GM18526 (cell line): ENCODE data around the gene NUP37.

Source experiments
- POLR2A ChIP-seq: IDR thresholded peaks from 3 replicates; pipeline ENCODE4 v1.6.1; 2011; ENCODE audit not compliant: insufficient read length; ENCODE audit errors: extremely low read depth

The NUP37 gene, protein sequence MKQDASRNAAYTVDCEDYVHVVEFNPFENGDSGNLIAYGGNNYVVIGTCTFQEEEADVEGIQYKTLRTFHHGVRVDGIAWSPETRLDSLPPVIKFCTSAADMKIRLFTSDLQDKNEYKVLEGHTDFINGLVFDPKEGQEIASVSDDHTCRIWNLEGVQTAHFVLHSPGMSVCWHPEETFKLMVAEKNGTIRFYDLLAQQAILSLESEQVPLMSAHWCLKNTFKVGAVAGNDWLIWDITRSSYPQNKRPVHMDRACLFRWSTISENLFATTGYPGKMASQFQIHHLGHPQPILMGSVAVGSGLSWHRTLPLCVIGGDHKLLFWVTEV

DNA sequence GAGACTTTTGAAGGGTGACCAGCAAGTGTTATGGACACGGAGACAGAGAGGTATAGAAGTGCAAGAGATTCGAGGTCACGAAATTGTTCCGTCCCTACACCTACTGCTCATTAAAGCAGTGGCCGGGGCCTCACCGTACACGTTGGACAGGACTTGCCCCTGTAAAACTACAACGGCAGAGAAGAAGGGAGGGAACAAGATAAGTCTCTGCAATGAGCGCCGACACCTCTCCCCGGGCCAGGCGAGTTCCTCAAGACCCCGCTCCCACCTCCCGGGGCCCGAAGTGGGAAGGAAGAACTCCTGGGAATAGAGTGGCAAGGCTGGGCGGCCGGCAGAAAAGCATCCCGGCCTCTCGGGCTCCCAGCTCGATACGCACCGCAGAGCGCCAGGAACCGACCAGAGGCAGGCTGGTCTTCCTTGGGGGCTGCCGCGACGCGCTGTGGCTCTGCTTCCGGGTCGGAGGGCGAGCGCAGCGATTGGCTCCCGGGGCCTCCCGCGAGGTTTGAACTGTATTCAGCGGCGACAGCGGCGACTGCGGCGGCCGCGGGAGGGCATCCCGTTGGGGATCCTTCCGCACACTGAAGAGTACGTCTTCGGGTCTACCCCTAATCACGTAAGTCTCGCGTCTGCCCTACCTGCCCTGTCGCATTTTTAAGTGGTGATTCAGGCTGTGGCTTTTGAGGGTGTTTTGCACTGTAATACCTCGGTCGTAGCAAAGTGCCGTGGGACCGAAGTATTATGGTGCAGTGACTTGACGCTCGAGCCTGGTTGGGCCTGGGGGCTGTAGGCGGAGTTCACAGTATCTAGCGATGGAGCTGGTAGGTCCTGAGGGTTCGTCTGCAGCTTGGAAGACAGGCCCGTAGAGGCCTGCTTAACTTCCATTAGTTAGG lies at the start of gene NUP37, which contains the start of gene PARPBP:
TSS of gene NUP37 (minus strand) at position 441 of the 890 bp plus-strand sequence. CDS start 1,596 bp downstream, outside the sequence.
TSS of gene PARPBP (plus strand) at position 510 of the 890 bp plus-strand sequence. CDS start 3,706 bp downstream, outside the sequence.
- TF ChIP-seq POLR2A, result peak; percentile 92

DNA sequence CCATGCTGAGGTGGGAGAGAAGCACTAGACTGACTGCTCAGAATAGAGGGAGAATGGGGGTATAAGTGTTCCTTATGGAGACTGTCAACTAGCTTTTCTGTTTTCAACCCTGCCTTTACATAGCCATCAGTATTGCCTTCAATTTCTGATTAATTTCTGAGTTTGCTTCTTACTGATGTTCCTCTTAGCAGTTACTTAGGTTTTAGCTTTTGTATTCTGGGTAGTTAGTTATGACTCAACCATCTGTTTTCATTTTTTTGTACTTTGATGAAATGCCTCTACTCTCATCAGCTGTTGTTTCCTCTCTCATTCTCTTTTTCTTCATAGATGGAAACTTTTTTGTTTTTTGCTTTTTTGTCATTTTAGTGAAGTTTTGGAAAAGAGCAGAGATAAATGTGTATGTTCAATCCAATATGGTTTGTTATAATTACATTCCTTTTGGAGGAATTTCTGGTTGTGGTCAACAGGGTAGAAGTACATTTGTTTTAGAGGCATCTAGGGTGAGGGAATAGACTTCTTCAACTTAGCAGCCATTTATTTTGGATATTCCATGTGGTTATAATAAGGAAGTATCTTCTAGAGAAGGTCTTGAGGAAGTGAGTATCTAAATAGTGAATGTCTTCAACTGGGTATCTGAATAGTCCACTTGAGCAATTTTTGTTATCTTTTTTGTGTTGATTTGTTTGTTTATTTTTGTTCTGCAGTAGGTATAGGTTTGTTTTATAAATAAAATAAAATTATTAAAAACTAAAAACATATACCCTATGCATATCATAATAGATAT lies 48.1 kb upstream of the NUP37 start:
- TF ChIP-seq POLR2A, result no peak

DNA sequence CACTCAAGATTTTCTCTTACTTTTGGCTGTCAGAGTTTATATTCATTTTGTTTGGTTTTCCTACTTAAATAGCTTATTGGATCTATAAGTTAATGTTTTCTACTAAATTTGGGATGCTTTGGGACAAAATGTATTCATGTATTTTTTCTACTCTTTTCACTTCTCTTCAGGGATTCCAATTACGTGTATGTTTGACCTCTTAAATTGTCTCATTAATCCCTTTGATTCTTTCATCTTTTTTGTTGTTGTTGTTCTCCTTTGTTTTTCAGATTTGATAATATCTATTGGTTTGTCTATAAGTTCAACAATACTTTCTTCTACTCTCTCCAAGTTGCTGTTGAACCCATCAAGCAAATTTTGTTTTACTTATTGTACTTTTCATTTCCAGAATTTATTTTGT lies 43.5 kb upstream of the NUP37 start:
- no peak for TF ChIP-seq POLR2A

DNA sequence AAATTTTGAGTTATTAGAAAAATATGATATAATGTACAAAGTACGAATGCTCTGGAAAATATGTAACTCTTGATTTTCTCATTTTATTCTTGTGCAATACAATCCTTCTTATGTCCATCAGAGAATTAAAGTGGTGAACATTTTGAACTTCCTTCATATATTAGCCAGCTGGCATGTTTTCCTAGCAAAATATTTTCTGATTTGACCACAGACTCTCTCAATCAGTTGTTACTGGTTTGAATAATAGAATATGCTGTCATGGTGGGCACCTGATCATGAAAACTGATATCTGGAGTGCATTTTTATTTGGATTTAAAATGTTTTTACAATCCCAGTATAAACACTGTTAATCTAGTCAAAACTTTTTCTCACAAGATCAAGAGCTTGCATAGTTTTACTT lies 24.3 kb upstream of the NUP37 start:
- no peak for TF ChIP-seq POLR2A

DNA sequence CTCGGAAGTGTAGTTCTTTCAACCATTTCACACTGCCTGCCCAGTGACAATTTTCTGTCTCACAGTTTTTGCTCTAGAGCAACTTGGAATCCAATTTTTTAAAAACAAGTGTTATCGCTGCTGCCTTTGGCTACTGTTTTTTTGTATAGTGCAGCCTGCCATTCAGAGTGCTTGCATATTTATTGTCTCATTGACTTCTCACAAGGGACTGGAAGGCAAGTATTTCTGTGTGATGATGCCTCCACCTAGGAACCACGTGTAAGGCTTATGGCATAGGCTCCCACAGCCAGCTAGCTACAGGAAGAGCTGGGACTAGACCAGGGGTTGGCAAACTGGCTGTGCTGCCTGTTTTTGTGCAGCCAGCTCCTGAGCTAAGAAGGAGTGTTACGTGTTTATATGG lies 972 bp upstream of the NUP37 start:
- TF ChIP-seq POLR2A, result no peak

DNA sequence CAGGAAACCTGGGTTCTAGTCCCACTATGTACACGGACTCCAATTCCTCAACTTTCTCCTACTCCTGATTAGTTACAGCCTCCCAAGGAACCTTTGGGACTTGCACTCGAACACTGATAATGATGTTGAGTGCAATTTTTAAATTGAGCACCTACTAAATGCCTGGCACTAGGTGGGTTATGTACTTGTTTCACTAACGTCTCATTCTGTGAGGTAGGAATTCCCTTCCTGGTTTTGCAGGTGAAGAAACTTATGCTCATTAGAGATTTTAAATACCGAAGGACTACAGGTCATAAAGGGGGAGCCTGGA lies 605 bp upstream of the NUP37 start:
- no peak for TF ChIP-seq POLR2A

DNA sequence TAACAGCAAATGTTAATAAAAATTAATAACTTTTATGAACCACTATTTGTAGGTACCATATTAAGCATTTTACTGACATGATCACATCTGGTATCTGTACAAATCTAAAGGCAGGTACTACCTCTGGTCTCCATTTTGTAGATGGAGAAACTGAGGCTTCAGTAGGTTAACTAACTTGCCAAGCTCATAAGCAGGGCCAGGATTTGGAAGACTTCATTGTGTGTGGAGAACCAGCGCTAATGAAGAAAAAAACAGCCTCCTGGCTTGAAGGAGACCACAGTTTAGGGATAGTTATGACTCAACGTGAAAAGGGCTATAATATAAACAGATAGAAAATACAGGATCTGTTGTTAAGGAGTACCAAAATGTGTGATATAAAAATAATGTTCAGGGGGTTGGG lies 1.0 kb downstream of the NUP37 start:
- no peak for TF ChIP-seq POLR2A

DNA sequence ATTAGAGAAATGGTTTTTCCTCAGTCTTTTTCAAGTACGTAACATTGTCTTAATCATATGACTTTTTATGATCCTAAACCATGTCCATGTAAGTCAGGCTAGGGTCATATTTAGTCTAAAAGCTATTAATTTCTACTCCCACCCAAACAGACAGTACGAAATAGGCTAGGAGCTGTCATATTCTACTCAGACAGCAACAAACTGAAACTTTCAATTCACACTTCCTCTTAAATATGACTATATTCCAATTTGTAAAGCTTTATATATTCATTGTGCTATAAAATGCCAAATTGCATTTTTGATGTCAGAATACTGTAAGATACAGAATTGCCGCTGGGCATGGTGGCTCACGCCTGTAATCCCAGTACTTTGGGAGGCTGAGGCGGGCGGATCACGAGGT lies 3.5 kb downstream of the NUP37 start:
- no peak for TF ChIP-seq POLR2A

DNA sequence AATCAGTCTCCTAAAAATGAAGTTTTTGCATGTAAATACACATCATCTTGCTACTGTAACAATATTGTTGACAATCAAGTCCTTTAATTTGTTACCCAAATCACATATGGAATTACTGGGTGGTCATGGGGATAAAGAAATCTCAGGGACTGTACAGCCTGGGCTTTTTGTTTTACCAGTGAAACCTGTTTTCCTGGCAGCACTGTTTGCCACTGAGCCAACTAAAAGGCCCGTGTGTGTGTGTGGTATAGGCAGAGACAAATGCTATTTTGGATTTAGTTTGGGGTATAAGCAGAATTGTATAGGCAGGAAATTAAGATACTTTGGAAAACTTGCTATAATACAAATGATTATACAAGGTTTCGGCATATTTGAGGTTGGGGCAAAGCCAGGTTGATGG lies 5.7 kb downstream of the NUP37 start:
- TF ChIP-seq POLR2A, result no peak

DNA sequence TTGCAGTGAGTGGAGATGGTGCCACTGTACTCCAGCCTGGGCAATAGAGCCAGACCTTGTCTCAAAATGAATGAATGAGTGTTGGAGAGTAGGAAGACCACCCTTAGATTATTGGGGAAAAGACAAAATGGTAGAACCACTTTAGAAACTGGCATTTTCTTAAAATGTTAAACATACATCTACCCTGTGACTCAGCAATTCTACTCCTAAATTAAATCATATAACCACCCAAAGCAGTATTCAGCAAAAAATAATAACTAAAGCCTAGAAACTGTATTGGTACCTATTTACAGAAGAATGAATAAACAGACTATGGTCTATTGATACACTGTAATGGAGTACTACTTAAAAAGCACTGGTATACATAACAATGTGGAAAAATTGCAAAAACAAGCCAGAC lies 9.1 kb downstream of the NUP37 start:
- no peak for TF ChIP-seq POLR2A

DNA sequence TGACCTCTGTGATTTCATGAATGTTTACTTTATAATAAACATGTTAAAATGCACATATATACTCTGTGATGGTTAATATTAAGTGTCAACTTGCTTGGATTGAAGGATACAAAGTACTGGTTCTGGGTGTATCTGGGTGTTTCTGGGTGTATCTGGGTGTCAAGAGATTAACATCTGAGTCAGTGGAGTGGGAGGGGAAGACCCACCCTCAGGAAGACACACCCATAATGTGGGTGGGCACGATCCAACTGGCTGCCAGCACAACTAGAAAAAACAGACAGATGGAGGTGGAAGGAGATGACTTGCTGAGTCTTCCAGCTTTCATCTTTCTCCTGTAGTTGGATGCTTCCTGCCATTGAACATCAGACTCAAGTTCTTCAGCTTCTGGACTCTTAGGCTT lies 11.9 kb downstream of the NUP37 start:
- TF ChIP-seq POLR2A, result no peak

DNA sequence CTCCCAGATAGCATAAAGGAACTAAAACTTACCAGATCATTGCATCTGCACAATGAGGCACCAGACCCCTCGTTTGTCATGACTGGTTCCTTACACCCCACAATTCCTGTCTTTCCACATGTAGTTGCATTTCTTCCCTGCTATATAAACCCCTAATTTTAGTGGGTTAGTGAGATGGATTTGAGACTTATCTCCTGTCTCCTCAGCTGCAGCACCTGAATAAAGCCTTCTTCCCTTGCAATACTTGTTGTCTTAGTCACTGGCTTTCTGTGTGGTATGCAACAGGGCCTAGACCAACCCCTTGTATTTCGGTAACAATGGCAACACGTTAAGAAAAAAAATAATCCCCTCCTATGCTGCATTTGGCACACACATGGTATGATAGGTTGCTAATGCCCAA lies 13.0 kb downstream of the NUP37 start:
- TF ChIP-seq POLR2A, result no peak

DNA sequence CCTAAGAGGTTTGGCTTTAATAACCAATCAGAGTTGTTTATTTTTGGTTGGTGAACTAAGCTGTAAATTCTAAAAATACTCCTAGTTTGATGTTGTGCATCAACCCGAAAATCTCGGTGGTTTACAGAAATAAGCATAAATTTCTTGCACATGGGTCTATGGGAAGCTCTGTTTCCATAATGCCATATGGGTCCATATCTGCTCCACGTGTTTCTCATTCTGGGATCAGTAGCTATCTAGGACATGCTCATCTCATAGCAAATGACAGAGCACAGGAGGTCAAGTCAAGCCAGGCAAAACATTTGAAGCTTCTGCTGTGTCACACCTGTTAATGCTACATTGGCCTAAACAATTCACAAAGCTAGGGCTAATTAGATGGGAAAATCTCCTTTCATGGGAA lies 23.1 kb downstream of the NUP37 start:
- no peak for TF ChIP-seq POLR2A

DNA sequence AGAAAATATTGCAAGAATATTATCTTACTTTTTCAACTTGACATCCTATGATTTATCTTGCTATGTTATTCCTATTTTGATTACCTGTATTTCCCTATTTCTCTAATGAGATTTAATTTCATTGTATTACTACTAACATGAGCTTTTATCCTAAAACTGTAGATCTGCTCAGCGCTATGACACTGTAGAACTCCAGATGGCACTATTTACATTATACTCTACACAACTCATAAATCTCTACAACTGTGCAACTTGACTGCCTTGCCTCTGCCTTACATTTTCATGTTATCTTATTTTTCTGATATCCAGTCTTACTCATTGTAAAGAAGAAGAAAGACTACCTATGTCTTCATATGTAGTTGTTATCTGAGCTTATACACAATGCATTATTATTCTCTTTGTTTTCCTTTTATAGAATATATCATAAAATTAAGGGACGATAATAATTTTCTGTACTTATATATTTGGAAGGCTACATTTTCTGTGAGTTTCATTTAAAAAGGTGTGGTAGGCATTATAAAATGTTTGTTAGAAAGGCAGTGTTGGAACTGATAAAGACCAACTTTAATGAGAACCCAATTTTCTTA lies 24.1 kb downstream of the NUP37 start:
- no peak for TF ChIP-seq POLR2A

DNA sequence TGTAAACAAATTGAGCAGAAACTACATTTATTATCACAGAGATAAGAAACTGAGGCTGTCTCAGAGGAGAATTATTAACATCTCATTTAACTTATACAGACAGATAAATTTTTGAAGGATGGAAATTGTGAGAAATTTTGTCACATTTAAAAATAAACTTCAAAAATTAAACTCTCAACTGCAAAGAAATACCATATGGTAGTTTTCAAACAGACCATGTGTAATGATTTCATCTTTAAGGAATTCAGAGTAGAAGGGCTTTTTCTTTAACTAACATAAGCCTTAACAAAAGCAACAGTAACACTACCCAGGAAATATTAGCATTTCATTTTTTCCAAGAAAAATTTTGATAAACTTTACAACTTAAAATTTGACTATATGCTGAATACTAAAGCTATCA lies 26.6 kb downstream of the NUP37 start:
- TF ChIP-seq POLR2A, result no peak
